OCI-LY3 (cell line): ENCODE results near the gene OR5K4.
"Not testable (repeated sequence)": the region's sequence is repeated elsewhere in the genome, so short reads cannot be mapped to it uniquely, and the experiment has no call there.

Source experiments
- H2AFZ ChIP-seq: fragments of 200-600, 300-600 bp; shearing (Covaris generic); 2 replicates; pipeline ENCODE4 v1.6.0; 2014; ENCODE audit warnings: antibody characterized with exemption, low read depth, low read length
- H3K27ac ChIP-seq: fragments of 200-600, 300-600 bp; sonication (generic); 2 replicates; pipeline ENCODE4 v1.5.1; 2014; ENCODE audit warnings: mild to moderate bottlenecking, low read length, moderate library complexity, mixed read lengths
- H3K27me3 ChIP-seq: fragments of 200-600, 300-600 bp; sonication (generic); 2 replicates; pipeline ENCODE4 v1.6.1; 2014; ENCODE audit warnings: low read depth, low read length, mixed read lengths
- H3K36me3 ChIP-seq: fragments of 200-600, 300-600 bp; sonication (generic); replicated peaks from 2 replicates; pipeline ENCODE3; 2014; ENCODE audit warnings: low read depth, low read length, mixed read lengths
- H3K4me1 ChIP-seq: fragments of 300-600, 200-600 bp; sonication (generic); 2 replicates; pipeline ENCODE4 v1.6.1; 2014; ENCODE audit warnings: low read length, mixed read lengths
- H3K4me2 ChIP-seq: fragments of 200-600, 300-600 bp; sonication (generic); 2 replicates; pipeline ENCODE4 v1.6.1; 2014; ENCODE audit warnings: low read length, mixed read lengths
- H3K4me3 ChIP-seq: fragments of 300-600, 200-600 bp; sonication (generic); 2 replicates; pipeline ENCODE4 v1.5.1; 2014; ENCODE audit warnings: antibody characterized with exemption, mild to moderate bottlenecking, low read length, moderate library complexity
- H3K79me2 ChIP-seq: fragments of 300-600, 200-600 bp; shearing (Covaris generic); 2 replicates; pipeline ENCODE4 v1.6.1; 2014; ENCODE audit warnings: mild to moderate bottlenecking, low read length, mixed read lengths
- H3K9ac ChIP-seq: fragments of 300-600, 200-600 bp; shearing (Covaris generic); 2 replicates; pipeline ENCODE4 v1.6.0; 2014; ENCODE audit warnings: mild to moderate bottlenecking, low read length, moderate library complexity
- H3K9me3 ChIP-seq: fragments of 200-600, 300-600 bp; shearing (Covaris generic); 2 replicates; pipeline ENCODE4 v1.6.1; 2014; ENCODE audit warnings: low read length, mixed read lengths; ENCODE audit not compliant: insufficient read depth
- H4K20me1 ChIP-seq: fragments of 200-600, 300-600 bp; sonication (generic); 2 replicates; pipeline ENCODE4 v1.6.1; 2016; ENCODE audit warnings: low read length, mixed read lengths; ENCODE audit not compliant: insufficient read depth
- EZH2phosphoT487 ChIP-seq: fragments of 200-600 bp; shearing (Covaris generic); IDR thresholded peaks from 2 replicates; pipeline ENCODE4 v1.6.1; 2018; ENCODE audit warnings: antibody characterized with exemption, mixed run types, low read depth
- TF ChIP-seq, protein P1 (sequence below): fragments of 200-600, 300-600 bp; sonication (generic); IDR thresholded peaks from 2 replicates; pipeline ENCODE4 v1.5.1; 2014; ENCODE audit warnings: antibody characterized with exemption, low read length, low read depth

Gene OR5K4

GRCh38 chr3:98388147-98388546, 34.5 kb downstream of the OR5K4 start:
- Histone ChIP-seq H3K27me3 (no peaks in the 10 kb centered on the region), H3K4me3 (no peak overlapping the region), H3K79me2 (no peaks in the 10 kb centered on the region), H3K4me1 (no peaks in the 10 kb centered on the region), H3K9me3 (no peaks in the 10 kb centered on the region), H4K20me1 (no peaks in the 10 kb centered on the region), H3K27ac (no peak overlapping the region), H2AFZ (no peak overlapping the region), H3K9ac (no peak overlapping the region), H3K4me2 (no peak overlapping the region), H3K36me3 (no peaks in the 10 kb centered on the region)
- TF ChIP-seq, protein P1, sequence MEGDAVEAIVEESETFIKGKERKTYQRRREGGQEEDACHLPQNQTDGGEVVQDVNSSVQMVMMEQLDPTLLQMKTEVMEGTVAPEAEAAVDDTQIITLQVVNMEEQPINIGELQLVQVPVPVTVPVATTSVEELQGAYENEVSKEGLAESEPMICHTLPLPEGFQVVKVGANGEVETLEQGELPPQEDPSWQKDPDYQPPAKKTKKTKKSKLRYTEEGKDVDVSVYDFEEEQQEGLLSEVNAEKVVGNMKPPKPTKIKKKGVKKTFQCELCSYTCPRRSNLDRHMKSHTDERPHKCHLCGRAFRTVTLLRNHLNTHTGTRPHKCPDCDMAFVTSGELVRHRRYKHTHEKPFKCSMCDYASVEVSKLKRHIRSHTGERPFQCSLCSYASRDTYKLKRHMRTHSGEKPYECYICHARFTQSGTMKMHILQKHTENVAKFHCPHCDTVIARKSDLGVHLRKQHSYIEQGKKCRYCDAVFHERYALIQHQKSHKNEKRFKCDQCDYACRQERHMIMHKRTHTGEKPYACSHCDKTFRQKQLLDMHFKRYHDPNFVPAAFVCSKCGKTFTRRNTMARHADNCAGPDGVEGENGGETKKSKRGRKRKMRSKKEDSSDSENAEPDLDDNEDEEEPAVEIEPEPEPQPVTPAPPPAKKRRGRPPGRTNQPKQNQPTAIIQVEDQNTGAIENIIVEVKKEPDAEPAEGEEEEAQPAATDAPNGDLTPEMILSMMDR, result no peak
- TF ChIP-seq EZH2phosphoT487, result no peak

- H3K9ac ChIP-seq, result no peak within 1 kb of the TSS
- TF ChIP-seq, protein P1, result no peak
- no peak for TF ChIP-seq EZH2phosphoT487
- no peak within 1 kb of the TSS for H3K4me3 ChIP-seq
- H4K20me1 ChIP-seq, result no peaks in the 10 kb centered on the region
- no peak within 1 kb of the TSS for H3K27ac ChIP-seq
- H3K36me3 ChIP-seq, result no peaks in the 10 kb centered on the region
- no peaks in the 10 kb centered on the region for H3K27me3 ChIP-seq
- H3K4me1 ChIP-seq, result no peaks in the 10 kb centered on the region
- no peak within 1 kb of the TSS for H3K4me2 ChIP-seq
- no peak within 1 kb of the TSS for H2AFZ ChIP-seq
- H3K9me3 ChIP-seq, result no peaks in the 10 kb centered on the region
- H3K79me2 ChIP-seq, result no peaks in the 10 kb centered on the region
Observed at GRCh38 chr3:98390366-98390765, 36.7 kb downstream of the OR5K4 start, which contains the start of gene OR5K3. TSS of gene OR5K3 (plus strand) at chr3:98390666. CDS start at chr3:98390666, 0 bp downstream.

DNA sequence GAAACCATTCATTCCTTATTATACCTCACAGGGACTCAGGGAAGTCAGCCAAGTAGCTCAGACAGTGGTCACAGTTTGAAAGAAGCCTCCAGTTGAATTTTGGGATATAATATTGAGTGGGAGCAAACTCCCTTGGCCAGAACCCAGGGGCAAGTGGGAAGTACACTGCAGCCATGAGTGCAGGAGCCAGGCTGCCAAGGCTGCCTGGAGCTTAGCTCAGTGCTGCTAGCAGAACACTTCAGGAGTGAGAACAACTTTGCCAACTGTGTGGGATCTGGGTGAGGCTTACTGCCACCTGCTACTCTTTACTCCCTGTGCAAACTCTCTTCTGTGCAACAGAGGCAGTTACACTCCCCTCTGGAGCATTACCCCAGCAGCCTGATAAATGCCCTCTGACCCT, 41.4 kb downstream of the OR5K4 start:
- no peaks in the 10 kb centered on the region for H3K27me3 ChIP-seq
- H4K20me1 ChIP-seq, result no peaks in the 10 kb centered on the region
- H3K27ac ChIP-seq, result no peak overlapping the region
- H3K36me3 ChIP-seq, result no peaks in the 10 kb centered on the region
- TF ChIP-seq EZH2phosphoT487, result no peak
- TF ChIP-seq, protein P1, result no peak
- no peak overlapping the region for H3K4me3 ChIP-seq
- H3K9me3 ChIP-seq, result 0 out of 2 replicates have a peak, but pooled peaks cover 4% of the 10 kb centered on the region
- no peak overlapping the region for H3K9ac ChIP-seq
- H3K4me2 ChIP-seq, result no peak overlapping the region
- no peaks in the 10 kb centered on the region for H3K79me2 ChIP-seq
- no peak overlapping the region for H2AFZ ChIP-seq
- no peaks in the 10 kb centered on the region for H3K4me1 ChIP-seq

DNA sequence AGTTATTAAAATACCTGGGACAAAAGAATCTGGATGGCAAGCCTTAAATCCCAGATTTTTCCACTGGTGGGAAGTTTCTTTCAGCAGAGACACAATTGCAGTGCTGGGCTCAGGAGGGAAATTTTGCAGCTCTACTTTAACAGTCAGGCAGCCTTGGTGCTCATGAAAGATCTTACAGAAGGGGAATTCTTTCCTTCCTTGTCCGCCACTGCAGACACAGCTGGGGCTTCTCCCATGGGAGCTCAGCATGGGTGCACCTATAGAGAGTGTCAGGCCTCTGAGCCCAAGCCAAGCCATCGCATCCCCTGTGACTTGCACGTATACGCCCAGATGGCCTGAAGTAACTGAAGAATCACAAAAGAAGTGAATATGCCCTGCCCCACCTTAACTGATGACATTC, 42.8 kb downstream of the OR5K4 start:
- not testable (repeated sequence) for H3K4me2 ChIP-seq, H3K4me3 ChIP-seq, H3K9ac ChIP-seq, H3K79me2 ChIP-seq, H3K4me1 ChIP-seq, H3K36me3 ChIP-seq, H2AFZ ChIP-seq, H4K20me1 ChIP-seq, H3K27ac ChIP-seq, H3K9me3 ChIP-seq, H3K27me3 ChIP-seq

GRCh38 chr3:98398513-98398912, 44.9 kb downstream of the OR5K4 start:
- Histone ChIP-seq H4K20me1 (no peaks in the 10 kb centered on the region), H3K27me3 (no peaks in the 10 kb centered on the region), H2AFZ (no peak overlapping the region), H3K4me3 (no peak overlapping the region), H3K27ac (no peak overlapping the region), H3K4me1 (no peaks in the 10 kb centered on the region), H3K36me3 (no peaks in the 10 kb centered on the region), H3K4me2 (no peak overlapping the region), H3K9me3 (0 out of 2 replicates have a peak, but pooled peaks cover 4% of the 10 kb centered on the region), H3K79me2 (no peaks in the 10 kb centered on the region), H3K9ac (no peak overlapping the region)
- TF ChIP-seq, protein P1, result no peak
- TF ChIP-seq EZH2phosphoT487, result no peak
